AG04449 (cell line): ENCODE results near the gene HCAR1.
"Not testable (repeated sequence)": the region's sequence is repeated elsewhere in the genome, so short reads cannot be mapped to it uniquely, and the experiment has no call there.

Experiments
- CTCF ChIA-PET: fragments of 350-600 bp; formaldehyde crosslinking; extraction: SDS; loops from one replicate; lab custom pipeline; 2021; ENCODE audit warnings: antibody characterized with exemption; lab: Yijun Ruan, JAX
- POLR2A ChIA-PET: fragments of 400-600, 350-600 bp; formaldehyde crosslinking; extraction: SDS; loops from one replicate; lab custom pipeline; 2020; ENCODE audit warnings: antibody characterized with exemption, inconsistent platforms; lab: Yijun Ruan, JAX
- DNase-seq: peaks from one replicate; pipeline ENCODE4 v3.0.0-alpha.2; 2010; ENCODE audit warnings: low read depth, low spot score
- H3K4me3 ChIP-seq: 2 replicates; pipeline ENCODE4 v1.5.1; 2011; ENCODE audit warnings: low read depth, mild to moderate bottlenecking, control low read depth, low read length
- TF ChIP-seq, protein P1 (sequence below): IDR thresholded peaks from one replicate; pipeline ENCODE4 v1.5.1; 2011; ENCODE audit warnings: mild to moderate bottlenecking, moderate library complexity, low read length, control low read depth, inconsistent platforms; ENCODE audit not compliant: insufficient read depth; ENCODE audit errors: missing control alignments

Gene HCAR1

DNA sequence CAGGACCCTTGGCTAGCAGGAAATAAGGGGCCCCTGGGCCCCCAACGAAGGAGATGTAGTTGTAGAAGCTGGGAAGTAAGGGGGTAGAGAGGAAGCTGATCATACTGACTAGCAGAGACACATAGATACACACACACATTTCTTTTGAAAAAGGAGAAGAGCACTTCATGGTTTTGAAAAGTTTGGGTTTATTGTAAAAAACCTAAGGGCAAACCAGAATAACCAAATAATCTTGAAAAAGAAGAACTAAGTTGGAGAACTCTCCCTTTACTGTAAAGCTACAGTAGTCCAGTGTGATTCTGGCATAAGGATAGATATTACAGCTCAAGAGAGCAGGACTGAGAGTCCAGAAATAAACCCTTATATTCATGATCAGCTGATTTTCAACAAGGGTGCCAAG, 8.3 kb downstream of the HCAR1 start:
- DNase-seq = no peak
- ChIA-PET POLR2A (no interaction called here), CTCF (interaction anchor here (1.3 kb wide), 1 partner anchor 85 kb away, joined by 4 read pairs; no protein-coding TSS in a partner anchor)
- TF ChIP-seq, protein P1, sequence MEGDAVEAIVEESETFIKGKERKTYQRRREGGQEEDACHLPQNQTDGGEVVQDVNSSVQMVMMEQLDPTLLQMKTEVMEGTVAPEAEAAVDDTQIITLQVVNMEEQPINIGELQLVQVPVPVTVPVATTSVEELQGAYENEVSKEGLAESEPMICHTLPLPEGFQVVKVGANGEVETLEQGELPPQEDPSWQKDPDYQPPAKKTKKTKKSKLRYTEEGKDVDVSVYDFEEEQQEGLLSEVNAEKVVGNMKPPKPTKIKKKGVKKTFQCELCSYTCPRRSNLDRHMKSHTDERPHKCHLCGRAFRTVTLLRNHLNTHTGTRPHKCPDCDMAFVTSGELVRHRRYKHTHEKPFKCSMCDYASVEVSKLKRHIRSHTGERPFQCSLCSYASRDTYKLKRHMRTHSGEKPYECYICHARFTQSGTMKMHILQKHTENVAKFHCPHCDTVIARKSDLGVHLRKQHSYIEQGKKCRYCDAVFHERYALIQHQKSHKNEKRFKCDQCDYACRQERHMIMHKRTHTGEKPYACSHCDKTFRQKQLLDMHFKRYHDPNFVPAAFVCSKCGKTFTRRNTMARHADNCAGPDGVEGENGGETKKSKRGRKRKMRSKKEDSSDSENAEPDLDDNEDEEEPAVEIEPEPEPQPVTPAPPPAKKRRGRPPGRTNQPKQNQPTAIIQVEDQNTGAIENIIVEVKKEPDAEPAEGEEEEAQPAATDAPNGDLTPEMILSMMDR = no peak
- H3K4me3 ChIP-seq = no peak overlapping the region

DNA sequence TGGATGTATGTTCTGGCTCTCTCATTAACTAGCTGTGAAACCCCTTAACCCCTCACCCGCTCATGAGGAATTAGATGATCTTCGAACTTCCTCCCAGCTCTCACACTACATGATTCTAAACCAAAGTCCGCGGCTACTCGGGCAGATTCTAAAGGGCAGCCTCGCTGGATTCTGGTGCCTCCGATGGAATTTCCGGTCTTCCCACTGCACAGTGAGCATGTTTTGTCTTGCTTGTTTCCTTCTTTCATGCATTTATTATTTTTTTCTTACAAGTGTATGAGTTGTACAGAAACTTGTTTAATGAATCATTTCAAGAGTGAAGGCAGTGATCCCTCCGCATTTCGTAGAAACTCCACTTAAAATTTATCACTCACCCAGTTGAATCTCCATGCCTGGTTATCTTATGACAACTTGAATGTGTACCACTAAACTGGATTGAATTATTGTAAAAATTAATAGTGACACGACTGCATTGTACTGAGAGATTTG, 9.5 kb downstream of the HCAR1 start:
- no peak for DNase-seq
- CTCF ChIA-PET = no interaction called here
- POLR2A ChIA-PET = no interaction called here
- H3K4me3 ChIP-seq = no peak overlapping the region
- TF ChIP-seq, protein P1 = no peak

DNA sequence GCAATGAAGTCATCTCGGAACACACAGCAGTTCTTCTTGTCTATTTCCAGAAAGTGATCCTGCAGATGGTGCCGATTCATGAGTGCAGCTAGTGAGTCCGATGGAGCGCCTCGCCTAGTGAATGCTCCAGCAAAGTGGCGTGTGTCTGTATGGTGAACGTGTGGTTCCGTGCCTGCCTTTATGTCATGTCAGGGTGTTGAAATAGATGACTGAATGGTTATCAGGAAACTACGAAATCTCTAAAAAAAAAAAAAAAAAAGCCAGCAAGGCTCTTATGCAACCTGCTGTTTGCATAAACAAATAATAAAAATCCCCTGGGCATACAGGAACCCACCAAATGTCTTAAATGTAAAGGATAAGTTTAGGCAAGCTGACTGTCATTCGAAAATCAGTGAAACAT, 14.0 kb downstream of the HCAR1 start, which contains the start of gene HCAR3:
TSS of gene HCAR3 (minus strand) at position 154 of the 400 bp plus-strand sequence. CDS start at position 80, 74 bp downstream.
- POLR2A ChIA-PET, DNase-seq, H3K4me3 ChIP-seq, CTCF ChIA-PET: not testable (repeated sequence)

DNA sequence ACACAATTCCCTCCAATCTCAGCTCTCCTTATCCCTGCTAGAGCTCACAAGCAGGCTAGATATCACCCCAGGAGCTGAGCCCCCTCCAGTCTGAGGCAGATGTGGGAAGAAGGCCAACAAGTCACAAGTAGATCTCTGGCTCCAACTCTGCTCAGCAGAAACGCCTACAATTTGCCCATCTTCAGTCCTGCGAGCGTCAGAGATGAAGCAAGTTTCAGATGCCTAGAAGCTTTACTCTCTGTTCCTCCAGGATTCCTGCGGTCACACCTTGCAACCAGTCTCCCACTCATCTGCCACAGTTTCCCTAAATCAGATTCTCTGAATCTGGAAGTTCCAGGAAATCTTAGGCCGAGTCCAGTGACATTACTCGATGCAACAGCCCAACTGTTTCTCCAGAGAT, 15.4 kb downstream of the HCAR1 start:
- H3K4me3 ChIP-seq, POLR2A ChIA-PET, DNase-seq: not testable (repeated sequence)
- CTCF ChIA-PET = interaction anchor here (0.9 kb wide), 1 partner anchor 10 kb away, joined by 3 read pairs; no protein-coding TSS in a partner anchor

DNA sequence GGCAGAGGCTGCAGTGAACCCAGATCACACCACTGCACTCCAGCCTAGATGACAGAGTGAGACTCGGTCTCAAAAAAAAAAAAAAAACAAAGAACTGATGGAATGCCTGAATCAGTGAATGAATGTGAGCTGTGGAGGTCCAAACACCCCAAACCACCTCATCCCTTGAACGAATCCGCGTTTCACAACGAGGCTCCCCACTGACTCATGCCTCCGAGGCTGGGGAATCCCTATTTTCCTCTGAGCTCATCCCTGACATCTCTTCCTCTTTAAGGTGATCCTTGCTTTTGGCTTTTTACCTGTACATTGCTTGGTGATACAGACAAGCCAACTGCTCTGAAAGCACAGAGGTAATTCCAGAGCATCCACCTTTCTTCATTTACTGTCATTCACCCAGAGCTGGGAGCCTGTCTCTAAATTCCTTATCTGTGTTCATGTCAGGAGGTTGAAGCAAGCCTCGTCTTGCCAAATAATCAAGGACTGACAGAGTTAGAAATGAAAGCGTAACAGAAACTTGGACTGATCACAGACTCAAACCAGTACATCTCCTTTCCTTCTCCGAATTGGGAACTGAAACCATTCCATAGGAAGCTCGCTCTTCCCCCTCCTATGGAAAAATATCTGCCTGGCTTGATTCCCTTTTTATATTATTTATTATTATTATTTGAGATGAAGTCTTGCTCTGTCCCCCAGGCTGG, 17.0 kb downstream of the HCAR1 start:
- H3K4me3 ChIP-seq, CTCF ChIA-PET, POLR2A ChIA-PET, DNase-seq: not testable (repeated sequence)

DNA sequence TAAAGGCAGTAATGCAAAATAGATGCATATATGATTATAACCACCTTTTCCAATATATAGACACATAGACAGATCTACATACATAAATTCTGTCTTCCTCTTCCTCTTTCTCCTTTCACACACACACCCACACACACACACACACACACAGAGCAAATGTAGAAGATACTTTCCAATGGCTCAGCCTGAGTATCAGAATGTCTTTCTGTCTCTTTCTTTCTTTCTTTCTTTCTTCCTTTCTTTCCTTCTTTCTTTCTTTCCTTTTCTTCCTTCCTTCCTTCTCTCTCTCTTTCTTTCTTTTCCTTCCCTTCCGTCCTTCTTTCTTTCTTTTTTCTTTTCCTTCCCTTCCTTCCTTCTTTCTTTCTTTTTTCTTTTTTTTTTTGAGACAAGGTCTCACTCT, 19.4 kb downstream of the HCAR1 start:
- H3K4me3 ChIP-seq, CTCF ChIA-PET, POLR2A ChIA-PET: not testable (repeated sequence)

DNA sequence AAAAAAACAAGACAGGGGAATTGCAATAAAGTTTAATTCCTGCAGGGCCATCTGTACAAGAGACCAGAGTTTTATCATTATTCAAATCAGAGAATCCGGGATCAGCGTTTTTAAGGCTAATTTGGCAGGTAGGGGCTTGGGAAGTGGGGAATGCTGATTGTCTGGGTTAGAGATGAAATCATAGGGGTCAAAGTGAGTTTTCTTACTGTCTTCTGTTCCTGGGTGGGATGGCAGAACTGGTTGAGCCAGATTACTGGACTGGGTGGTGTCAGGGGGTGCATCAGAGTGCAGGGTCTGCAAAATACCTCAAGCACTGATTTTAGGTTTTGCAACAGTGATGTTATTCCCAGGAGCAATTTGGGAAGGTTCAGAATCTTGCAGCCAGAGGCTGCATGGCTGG, 20.3 kb downstream of the HCAR1 start:
- POLR2A ChIA-PET, CTCF ChIA-PET, DNase-seq, H3K4me3 ChIP-seq: not testable (repeated sequence)

More for the DNA sequence above, 19.4 kb downstream of the HCAR1 start:
- not testable (repeated sequence) for DNase-seq

DNA sequence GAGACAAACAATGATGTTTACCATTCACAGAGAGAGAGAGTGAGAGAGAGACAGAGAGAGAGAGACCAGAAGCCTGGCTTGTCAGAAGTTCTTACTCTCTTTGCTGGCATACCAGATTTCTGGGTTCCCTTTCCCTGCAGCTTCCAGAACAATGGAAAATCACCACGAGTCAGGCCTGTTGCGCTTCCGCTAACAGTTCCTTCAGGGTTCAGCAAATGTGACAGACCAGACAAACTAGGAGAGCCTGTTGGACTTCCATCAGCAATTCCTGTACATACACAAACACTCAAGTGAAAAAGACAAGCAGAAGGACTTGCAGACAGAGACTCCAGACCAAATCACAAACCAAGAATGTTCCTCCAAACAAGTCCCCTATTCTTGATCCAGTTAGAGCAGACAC, 21.4 kb downstream of the HCAR1 start:
- DNase-seq, H3K4me3 ChIP-seq, CTCF ChIA-PET, POLR2A ChIA-PET: not testable (repeated sequence)

DNA sequence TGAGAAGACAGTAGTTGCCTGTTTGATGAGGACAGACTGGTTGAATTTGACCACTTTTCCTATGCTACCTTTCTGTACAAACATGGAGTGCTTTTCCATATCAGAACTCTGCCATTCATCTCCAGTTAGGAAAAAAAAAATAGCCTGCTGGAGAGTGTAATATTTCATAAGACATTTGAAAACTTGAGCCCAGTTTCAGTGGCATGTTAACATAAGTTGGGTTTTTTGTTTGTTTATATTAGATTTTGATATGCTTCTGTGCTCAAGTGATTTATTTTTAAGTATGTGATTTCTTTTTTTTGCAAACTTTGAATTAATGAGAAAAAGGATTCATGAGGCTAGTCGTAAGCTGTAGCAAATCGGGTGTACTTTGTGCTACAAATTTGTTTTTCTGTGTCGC, 26.8 kb downstream of the HCAR1 start:
- CTCF ChIA-PET, H3K4me3 ChIP-seq, DNase-seq, POLR2A ChIA-PET: not testable (repeated sequence)

DNA sequence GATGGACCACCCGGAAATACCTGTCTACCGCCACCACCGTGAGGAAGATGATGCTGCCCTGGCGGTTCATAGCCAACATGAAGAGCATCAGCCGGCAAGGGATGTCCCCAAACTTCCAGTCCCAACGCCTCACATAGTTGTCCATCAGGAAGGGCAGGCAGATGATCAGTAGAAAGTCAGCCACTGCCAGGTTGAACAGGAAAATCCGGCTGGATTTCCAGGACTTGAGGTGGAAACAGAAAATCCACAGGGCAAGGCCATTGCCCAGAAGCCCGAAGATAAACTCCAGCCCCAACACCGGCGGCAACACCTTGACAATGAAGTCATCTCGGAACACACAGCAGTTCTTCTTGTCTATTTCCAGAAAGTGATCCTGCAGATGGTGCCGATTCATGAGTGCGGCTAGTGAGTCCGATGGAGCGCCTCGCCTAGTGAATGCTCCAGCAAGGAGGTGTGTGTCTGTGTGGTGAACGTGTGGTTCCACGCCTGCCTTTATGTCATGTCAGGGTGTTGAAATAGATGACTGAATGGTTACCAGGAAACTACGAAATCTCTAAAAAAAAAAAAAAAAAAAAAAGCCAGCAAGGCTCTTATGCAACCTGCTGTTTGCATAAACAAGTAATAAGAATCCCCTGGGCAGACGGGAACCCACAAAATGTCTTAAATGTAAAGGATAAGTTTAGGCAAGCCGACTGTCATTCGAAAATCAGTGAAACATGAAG, 27.6 kb downstream of the HCAR1 start, which contains the start of gene HCAR2:
TSS of gene HCAR2 (minus strand) at position 468 of the 722 bp plus-strand sequence. CDS start at position 394, 74 bp downstream.
- POLR2A ChIA-PET, DNase-seq: not testable (repeated sequence)

DNA sequence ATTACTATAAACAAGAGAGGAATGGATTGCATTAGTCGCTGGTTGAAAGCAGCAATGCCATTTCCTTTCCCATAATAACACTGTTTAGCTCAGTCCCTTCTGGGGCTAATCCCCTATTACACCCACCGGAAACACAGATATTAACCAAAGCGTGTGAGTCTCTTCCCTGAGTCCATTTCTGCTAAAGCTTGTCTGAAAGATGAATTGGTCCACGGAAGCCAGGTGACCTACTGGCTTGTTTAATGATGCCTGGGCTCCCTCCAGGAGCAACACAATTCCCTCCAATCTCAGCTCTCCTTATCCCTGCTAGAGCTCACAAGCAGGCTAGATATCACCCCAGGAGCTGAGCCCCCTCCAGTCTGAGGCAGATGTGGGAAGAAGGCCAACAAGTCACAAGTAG, 29.2 kb downstream of the HCAR1 start:
- CTCF ChIA-PET, H3K4me3 ChIP-seq, DNase-seq, POLR2A ChIA-PET: not testable (repeated sequence)

More for the DNA sequence above, 27.6 kb downstream of the HCAR1 start, which contains the start of gene HCAR2:
- H3K4me3 ChIP-seq, CTCF ChIA-PET: not testable (repeated sequence)

DNA sequence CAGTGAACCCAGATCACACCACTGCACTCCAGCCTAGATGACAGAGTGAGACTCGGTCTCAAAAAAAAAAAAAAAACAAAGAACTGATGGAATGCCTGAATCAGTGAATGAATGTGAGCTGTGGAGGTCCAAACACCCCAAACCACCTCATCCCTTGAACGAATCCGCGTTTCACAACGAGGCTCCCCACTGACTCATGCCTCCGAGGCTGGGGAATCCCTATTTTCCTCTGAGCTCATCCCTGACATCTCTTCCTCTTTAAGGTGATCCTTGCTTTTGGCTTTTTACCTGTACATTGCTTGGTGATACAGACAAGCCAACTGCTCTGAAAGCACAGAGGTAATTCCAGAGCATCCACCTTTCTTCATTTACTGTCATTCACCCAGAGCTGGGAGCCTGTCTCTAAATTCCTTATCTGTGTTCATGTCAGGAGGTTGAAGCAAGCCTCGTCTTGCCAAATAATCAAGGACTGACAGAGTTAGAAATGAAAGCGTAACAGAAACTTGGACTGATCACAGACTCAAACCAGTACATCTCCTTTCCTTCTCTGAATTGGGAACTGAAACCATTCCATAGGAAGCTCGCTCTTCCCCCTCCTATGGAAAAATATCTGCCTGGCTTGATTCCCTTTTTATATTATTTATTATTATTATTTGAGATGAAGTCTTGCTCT, 30.5 kb downstream of the HCAR1 start:
- CTCF ChIA-PET, POLR2A ChIA-PET, H3K4me3 ChIP-seq, DNase-seq: not testable (repeated sequence)

DNA sequence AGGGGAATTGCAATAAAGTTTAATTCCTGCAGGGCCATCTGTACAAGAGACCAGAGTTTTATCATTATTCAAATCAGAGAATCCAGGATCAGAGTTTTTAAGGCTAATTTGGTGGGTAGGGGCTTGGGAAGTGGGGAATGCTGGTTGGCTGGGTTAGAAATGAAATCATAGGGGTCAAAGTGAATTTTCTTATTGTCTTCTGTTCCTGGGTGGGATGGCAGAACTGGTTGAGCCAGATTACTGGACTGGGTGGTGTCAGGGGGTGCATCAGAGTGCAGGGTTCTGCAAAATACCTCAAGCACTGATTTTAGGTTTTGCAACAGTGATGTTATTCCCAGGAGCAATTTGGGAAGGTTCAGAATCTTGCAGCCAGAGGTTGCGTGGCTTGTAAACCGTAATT, 33.7 kb downstream of the HCAR1 start:
- DNase-seq, POLR2A ChIA-PET, CTCF ChIA-PET, H3K4me3 ChIP-seq: not testable (repeated sequence)
